ENCODE results near the gene TTC4. TPM values are rescaled to one million over a fixed set of nuclear protein-coding genes. Genes with fewer than 3 reads are reported as not detected.

The TTC4 gene
- total RNA-seq, 2 donors from 2014 or later = 15.1 to 26.4 TPM

Other genes with a start within 250 kb of the TTC4 start
- gene ACOT11, start 167.6 kb upstream of the TTC4 start, total RNA-seq = 1 to 10 TPM; 1.0 to 3.2 TPM
- not detected for gene FAM151A, start 92.3 kb upstream of the TTC4 start, total RNA-seq
- 1 to 10 TPM in 1 of 2 donors, under 1 TPM in 1; 0.09 to 1.2 TPM for gene MROH7, start 74.1 kb upstream of the TTC4 start, total RNA-seq
- 1 to 10 TPM; 4.7 to 6.6 TPM for gene PARS2, start 48.7 kb downstream of the TTC4 start, total RNA-seq
- gene TTC22, start 85.5 kb downstream of the TTC4 start, total RNA-seq = 10 to 100 TPM in 1 of 2 donors, 1 to 10 TPM in 1; 3.6 to 10.6 TPM
- gene DHCR24, start 171.3 kb downstream of the TTC4 start, total RNA-seq = 10 to 100 TPM; 27.4 to 78.7 TPM

All from activated T-helper 17 cell treated with anti-CD3 and anti-CD28 coated beads, Interleukin-2, amount 50 U/mL, for 72 hours (primary cell).